CD4-positive, alpha-beta T cell treated with Interferon alpha-2 for 1 hour (primary cell): ENCODE data around the gene KLHDC10.
"Not testable (repeated sequence)": the region's sequence is repeated elsewhere in the genome, so short reads cannot be mapped to it uniquely, and the experiment has no call there.

Experiments
- DNase-seq, 2 donors: peaks; one replicate each; pipeline ENCODE4 v3.0.0-alpha.2; 2020 to 2022

The KLHDC10 gene

DNA sequence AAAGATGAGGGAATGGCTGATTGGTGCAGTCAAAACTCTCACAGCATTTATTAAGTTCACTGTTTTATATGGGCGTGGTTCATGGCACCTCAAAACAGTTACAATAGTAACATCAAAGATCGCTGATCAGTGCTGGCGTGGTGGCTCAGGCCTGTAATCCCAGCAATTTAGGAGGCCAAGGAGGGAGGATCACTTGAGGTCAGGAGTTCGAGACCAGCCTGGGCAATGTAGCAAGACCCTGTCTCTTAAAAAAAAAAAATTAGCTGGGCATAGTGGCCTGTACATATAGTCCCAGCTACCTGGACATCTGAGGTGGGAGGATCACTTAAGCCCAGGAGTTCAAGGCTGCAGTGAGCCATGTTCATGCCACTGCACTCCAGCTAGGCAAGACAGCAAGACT is 48.5 kb downstream of the KLHDC10 start:
- DNase-seq = no peak

DNA sequence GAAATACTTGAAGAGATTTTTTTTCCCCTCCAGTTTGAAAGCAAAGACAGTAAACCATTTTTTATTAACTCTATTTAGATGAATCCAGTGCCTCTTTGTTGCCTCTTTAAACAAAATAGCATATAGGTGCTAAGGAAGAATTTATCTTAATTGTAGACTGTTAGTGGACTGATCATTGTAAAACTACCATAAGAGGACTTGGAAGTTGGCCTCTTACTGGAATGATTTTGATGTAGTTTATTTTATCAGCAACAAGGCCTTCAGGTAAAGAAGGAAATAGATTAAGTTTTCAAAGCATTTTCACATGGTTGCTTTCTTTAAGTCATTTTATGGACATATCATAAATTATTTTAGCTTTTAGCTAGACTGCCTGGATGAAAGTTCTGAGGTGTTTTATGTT is 53.2 kb downstream of the KLHDC10 start:
- DNase-seq = no peak

DNA sequence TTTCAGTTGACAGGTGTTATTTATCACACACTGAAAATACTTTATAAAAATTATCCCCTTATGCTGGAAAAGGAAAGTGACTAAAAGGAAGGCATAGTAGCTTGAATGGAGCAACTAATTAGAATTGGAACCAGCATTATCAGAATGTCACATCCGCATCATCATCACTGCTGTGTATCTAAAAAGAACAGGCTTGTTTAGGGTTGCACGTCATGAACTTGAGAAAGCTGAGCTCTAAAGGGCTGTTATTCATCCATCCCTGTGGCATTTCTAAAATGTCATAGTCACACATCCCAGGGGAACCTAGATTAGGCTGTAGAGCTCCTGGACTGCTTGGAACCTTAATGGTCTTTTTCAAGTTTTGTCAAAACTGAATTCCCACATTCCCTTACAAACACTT is 54.4 kb downstream of the KLHDC10 start:
- DNase-seq = no peak

DNA sequence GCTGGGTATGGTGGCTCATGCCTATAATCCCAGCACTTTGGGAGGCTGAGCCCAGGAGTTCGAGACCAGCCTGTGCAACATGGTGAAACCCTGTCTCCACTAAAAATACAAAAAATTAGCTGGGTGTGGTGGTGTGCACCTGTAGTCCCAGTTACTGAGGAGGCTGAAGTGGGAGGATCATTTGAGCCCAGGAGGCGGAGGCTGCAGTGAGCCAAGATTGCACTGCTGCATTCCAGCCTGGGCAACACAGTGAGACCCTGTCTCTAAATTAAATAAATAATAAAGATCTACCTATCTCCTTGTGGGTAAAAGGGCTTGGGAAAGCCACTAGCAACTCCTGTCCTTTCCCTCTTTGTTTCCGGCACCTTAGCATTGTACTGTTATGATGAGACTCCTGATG is 56.5 kb downstream of the KLHDC10 start:
- DNase-seq = not testable (repeated sequence)

DNA sequence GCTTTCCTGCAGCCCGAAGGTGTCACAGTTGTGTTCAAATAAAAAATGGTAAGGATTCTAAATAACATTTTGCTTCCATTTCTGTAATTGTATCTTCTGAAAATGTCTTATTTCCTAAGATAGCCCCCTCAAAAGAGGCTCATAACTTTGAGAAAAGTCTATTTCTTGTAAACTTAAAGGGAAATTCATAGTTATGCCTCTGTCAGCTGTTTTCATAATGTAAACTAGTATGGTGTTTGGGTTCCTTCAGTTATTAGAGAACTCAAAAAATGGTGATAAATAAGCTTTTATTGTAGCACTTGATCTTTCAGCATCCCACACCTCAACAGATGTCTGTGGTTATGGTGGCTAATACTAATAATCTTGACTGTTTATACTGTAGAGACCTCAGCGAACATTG is 57.1 kb downstream of the KLHDC10 start:
- DNase-seq = no peak

DNA sequence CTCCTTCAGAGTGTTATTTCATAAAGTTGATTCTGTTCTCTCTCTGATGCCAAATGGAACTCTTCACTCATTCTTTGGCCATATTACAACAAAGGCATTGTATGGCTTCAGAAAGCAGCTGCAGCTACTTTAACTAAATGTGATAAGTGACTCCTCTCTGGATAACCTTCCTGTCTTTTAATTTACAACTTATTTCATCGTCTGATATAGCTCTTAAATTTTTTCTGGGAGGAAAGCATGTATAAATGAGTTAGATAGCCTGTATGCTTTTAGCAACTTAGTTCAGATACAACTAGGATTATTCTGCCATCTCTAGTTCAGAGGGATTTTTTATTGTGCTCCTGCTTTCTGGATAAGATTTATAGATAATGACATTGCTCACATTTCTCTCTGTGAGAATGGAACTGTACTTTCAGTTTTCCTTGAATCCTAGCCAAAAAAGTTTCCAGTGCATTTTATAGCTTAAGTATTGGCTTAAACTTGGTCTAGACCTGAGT is 57.5 kb downstream of the KLHDC10 start:
- no peak for DNase-seq

DNA sequence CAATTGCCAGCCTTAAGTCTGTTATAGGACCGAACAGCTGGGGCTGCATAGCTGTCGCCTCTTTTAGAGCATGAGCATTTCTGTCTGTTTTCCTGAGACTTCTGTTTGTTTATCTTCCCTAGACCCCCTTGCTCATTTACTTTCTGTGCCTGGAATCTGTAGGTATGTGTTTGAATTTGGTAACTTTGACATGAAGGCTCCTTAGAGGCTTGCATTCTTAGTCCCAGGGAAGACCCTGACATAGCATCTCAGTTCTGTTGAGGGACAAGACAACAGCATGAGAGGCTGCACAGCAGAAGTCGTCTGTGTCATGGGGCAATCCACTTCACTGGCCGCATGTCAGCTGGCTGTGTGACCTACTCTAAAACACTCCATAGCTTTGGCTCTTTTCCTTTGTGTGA is 58.7 kb downstream of the KLHDC10 start:
- no peak for DNase-seq

DNA sequence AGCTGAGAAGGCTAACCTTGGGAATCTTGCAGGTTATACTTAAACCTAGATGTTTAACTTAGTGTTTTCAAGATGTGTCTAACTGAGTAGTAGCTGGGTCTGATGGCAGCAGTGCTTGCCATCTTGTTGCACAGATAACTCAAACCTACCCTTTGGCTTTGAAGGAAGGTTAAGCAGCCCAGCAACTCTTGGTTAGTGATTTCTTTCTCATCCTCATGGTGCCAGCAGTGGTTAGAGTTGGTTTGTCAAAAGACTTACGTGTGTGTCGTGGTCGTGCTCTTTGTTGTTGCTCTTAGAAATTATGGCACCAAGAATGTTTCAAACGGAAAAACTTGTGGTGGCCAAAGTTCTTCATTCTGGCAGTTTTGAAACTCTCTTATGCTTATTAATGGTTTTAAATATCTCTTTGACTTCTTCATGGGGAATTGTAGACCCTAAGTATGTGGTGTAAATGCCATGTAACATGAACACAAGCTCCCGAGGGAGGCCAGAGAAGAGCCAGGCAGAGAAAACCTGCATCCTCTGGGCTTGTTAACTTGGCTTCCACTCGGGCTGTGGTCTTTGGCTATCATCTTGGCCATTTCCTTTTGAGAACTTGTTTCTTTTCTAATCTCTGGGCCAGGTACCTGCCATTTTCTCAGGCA is 61.0 kb downstream of the KLHDC10 start:
- DNase-seq = no peak

DNA sequence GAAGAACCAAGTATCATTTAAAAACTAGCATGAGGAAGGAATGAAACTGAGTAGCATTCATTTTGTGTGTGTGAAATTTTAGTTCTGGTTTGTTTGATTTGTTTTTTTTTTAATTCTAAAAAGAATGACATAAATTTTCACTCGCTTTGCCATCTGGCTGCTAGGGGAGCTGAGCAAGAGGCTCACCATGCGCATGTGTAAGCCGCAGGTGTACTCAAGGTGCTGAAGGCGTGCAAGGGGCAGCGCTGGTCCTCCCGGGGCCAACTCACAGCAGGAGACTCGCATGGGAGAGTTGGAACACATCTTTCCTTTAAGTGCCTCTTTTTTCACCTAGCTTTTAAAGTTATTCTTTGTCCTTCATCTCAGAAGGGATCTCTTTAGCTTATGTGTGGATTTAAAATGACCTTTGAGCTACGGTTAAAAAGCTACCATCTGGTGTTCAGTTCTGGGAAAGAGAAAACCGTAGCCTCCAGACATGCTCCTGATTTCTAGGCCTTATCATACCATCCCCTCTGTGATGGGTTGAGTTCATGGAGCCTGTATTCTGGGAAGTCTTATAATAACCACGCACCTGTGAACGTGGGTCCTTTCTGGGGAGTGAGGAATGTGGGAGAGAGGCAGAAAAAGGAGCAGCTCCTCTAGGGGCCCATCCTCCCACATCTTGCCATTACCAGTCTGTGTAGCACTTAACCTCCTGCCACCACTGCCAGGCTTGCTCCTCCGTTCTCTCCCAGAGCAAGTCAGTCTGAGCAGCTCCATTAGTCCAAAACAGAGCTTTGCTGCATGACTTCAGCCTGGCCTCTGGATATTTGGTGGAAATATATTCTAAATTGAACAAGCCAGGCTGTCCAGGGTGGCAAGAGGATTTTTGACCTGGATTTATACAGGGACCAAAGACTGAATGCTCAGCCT is 61.9 kb downstream of the KLHDC10 start:
- no peak for DNase-seq

DNA sequence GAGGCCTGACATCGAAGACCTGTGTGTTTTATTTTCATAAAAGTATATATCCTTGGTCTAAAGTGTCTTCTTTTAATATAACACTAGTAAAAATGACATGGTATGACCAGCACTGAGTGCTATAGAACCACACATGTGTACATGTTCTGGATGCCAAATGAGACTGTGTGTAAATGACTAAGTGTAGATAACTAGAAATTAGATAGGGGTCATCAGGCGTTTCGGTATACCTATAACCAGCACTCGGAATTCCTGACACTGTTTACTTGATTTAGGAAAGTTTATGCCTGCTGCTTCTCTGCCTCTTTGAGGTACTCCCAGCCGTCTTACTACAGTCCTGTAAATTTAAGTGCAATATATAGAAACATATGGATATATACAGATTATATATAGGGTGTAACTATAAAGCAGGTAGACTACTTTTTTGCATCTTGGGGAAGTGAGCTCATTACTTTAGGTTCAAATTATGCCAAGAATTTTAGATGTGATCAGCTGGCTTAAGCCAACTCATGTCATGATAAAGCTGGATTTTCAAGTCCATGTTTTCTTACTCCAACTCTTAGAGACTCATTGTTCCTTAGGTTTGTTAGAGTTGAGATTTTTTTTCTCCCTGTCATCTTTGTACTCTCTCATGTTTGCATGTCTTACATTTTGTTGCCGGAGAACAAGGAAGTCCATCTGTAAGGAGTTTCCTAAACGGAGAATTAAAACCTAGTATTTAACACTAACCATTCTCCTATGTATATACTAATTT is 62.9 kb downstream of the KLHDC10 start:
- no peak for DNase-seq

DNA sequence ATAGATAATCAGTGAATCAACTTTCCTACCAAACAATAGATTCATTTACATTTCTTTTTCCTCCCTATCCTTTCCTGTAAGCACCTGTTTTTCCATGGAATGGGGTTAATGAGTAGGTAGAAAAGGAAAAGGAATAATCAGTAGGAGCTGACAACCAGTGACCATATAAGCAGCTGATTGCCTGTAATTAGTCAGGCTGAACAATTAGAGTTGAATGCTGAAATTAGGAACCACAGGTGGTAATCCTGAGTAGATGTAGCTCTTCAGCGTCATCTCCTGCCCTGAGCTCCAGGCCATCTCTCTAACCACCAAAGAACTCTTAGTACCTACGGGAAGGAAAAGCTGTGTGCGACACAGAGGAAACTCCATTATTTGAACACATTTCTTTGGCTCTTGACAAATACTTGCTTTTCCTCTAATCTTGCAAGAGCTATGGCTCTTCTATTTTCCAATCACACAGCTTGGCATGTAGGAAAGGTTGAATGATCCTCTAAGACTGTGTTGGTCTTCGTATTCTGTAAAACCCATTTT is 63.8 kb downstream of the KLHDC10 start:
- no peak for DNase-seq

DNA sequence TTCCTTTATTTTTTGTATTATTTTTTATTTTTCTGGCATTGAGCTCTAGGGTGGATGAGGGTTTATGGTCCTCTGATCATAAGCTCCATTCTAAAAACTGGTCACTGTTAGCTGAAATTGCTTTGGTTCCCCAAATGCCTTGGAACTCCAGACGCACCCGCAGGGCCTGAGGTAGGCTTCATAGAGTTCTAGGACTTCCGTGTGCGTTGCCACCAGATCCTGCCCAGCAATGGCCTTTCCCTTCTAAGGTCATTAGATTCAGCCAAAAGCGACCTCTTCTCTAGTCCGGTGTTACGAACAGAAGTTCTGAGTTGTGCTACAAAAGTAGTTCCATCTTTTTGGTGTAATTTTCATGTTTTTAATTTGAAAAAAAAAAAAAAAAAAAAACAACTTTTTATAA is 64.4 kb downstream of the KLHDC10 start:
- DNase-seq = no peak

DNA sequence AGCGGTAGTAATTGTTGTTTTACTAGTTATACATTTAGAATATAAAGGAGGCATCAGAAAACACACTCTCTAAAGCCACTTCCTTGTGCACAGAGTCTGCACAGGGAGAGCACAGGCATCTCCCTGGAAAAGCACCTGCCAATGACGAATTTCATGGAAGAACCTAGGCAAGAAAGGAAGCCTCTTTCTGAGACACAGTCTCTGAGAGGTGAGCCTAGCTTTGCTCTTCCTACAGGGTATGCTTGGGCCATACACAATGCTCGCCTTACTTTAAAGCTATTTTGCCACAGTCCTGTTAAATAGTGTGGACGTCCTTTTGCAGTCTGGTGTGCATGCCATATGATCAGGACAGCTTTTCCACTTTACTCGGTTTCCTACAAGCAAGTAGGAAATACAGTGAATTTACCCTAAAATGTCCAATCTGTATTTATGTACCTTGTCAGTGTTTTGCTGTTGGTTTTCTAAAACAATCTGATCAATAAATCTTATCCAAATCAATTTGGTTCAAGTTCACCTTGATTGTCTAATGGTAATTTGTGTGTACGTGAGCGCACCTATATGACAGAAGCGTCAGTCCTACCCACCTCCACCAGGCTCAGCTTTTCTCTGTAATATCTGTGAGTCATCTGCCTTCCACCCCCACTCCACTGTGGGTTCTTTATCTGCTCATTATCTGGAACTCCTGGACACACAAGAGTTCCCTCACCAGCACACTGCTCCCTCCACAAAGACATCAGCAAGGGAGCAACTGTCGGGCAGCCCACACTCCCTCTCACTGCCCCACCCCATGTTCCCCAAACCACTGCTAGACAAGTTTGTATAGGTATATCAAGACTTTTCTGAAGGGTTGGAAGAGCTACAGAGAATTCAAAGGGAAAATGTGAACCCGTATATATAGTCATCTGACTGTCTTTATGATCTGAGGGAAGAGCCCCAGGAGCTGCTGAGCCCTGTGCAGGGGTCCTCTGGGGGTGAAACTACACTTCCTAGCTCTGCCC is 65.2 kb downstream of the KLHDC10 start:
- no peak for DNase-seq

DNA sequence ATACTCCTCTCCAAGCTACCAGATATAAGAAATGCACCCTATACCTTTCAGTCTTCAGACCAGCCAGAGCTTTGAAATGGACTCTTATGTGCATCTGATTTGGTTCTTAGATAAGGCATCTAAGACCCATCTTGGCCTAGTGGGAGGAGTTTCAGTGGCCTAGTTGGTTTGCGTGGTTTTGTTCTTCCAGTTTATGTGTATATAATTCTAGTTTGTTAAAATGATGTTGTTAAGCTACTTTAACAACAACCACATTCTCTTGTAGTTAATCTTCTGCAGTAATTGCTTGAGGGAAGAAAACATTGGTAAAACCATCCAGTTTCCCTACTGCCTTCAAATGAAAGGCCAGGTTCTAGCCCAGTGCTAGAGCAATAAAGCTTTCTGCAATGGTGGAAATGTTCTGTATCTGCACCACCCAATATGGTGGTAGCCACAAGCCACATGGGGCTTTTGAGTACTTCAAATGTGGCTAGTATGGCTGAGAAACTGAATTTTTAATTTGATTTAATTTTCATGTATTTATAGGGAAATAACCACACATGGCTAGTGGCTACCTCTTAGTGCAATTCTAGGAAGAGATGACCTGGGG is 66.3 kb downstream of the KLHDC10 start:
- no peak for DNase-seq

DNA sequence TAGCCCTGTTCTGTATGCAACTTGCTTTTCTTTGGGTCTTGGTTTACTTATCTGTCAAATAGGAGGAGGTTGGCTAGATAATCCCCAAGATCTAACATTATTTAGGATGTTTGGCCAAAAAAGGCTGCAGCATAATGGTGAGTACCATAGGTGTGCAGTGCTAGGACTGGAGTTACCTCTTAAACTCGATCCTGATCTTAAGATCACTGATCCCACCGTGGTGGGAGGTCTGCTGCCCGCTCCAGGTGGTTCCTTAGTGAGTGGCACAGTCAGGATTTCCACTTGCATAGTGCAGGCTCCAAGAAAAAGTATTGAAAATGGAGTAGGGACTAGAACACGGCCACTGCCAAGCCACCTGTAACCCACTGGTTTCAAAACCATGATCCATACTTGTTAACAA is 66.9 kb downstream of the KLHDC10 start:
- DNase-seq = no peak

DNA sequence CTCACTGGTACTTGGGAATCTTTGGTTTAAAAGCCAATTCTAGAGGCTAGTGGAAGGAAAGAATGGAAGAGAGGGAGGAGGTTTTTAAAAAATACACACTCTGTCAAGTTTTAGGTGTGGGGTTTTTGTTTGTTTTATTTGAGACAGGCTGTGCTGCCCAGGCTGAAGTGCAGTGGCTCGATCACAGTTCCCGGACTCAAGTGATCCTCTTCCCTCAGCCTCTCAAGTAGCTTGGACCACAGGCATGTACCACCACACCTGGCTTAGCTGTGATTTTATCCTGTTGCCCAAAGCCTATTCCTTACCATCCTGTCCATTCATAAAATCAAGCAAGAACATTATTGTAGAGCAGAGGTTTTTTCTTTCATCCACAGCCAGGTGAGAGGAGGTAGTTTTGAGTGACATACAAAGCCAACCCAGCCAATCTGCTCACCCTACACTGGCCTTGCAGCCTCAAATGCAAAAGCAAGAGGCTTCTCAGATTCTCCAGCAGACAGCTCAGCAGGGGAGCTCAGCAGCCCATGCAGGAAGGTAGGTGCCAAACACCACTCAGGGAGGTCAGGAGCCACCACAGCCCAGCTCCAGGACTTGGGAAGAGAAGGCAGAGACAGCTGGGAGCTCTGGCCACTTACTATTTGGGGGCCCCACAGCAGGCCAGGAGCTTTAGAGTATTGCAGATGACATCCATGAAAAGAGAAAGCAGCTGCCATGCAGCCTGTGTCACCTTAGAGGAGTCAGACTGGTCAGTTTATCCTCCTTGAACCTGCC is 69.0 kb downstream of the KLHDC10 start:
- DNase-seq = no peak

DNA sequence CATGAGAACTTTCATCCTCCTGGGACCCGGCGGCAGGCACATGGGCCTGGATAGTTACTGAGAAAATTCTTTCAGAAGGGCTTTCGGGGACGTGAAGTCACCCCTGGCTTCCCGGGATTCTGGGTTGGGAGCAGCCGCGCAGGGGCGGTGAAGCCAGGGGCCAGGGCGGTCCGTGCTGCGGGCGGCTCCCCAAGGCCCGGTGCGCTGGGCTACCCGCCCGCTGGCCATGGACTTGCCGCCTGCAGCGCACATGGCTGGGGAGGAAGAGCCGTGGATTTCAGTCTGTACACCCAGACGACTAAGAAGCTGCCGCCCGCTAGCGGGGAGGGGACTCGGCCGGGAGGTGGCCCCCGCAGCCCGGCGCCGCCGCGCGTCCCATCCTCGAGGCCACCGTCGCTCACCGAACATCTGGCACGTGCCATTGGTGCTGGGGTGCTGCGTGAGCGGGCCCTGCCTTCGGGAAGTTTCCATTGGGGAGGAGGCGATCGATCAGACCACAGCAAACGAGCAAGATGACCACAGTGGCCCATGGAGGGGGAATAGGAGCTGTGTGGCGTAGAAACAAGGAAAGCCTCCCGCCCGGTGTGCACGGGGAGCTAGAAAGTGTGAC is 70.3 kb downstream of the KLHDC10 start:
- DNase-seq = no peak

DNA sequence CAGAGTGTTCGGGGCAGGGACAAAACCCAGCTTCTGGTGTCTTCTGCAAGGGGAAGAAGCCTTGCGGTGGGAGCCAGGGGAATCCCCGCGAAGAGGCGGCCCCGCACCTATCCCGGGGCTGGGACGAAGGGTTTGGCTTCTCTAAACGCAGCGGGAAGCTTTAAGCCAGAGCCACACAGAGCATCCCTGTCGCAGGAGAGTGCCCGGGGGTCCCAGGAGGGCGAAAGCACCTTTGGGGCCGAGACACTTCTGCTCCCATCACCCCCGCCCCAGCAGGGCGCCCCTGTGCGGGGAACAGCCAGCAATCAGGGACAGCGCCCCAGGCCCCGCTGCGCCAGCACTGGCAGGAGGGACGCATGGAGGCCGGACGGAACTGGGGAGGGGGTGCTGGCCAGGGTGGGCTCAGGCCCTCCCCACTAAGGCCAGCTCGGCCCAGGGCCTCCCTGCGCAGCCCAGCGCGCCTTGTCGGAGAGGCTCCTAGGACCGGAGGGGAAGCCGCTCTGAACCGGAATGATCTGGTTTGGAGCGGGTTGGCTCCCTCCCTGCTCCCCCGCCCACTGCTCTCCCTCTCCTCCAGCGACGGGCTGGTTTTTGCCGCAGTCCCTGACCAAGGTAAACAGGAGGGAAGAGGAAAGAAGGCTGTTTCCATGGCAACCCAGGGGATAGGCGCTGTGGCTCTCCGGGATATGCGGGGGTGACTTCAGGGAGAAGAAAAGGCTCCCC is 71.0 kb downstream of the KLHDC10 start:
- peak in 1 of 2 donors; percentile 47 for DNase-seq

DNA sequence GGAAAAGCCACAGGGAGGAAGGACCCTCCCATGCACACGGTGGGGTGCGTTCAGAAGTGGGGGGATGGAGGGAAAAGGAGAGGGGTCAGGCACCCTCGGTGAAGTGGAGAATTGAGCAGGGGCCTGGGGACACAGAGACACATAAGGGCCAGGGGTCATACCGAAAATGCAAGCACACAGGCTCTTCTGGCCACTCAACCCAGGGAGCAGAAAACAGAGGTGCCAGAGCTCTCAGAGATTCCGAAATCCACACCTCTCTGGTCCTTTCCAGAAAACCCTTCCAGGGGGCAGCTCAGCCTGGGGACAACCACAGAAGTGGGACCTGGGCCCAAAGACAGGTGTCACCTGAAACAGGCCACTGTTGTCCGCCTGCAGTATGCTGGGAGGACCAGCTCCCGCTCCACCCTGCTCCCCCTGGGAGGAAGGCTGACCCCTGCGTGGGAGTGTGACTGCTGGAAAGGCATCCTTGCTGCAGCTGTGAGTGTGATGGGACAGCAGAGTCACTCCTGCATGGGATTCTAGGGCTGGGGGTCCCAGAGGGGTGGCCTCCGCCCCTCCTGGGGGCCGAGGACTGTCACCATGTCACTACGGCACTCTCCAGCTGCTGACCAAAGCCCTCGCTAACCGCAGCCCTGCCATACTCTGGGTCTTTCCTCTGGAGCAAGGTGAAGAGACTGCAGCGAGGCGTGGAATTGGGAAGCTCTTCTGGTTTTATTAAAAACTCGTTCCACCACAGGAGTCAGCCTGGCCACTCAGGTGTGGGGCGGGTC is 71.7 kb downstream of the KLHDC10 start:
- no peak for DNase-seq
